CD14-positive monocyte (primary cell): ENCODE results near the gene PELI2. TPM values are rescaled to one million over a fixed set of nuclear protein-coding genes. Genes with fewer than 3 reads are reported as not detected.

Experiments used
- DNase-seq, 3 donors: peaks; one replicate each; pipeline ENCODE4 v3.0.0-alpha.2; 2011 to 2022
- H2AFZ ChIP-seq: 2 replicates; pipeline ENCODE4 v1.6.0; 2012; ENCODE audit warnings: mild to moderate bottlenecking, low read depth, low read length, inconsistent platforms; ENCODE audit not compliant: insufficient read depth, poor library complexity, severe bottlenecking
- H3K27ac ChIP-seq, 2 donors: 1 replicate in 1 of 2; 2 replicates in 1 of 2; pipeline ENCODE4 v1.5.1; 2012 to 2013; ENCODE audit warnings: low read length in 2 of 2, control low read depth in 1 of 2, inconsistent platforms in 1 of 2, low read depth in 1 of 2, mild to moderate bottlenecking in 1 of 2
- H3K27me3 ChIP-seq, 2 donors: one replicate each; pipeline versions ENCODE4 v1.6.0 to v1.6.1; 2011 to 2013; ENCODE audit warnings: low read length in 2 of 2; ENCODE audit not compliant: control insufficient read depth in 2 of 2, insufficient read depth in 2 of 2
- H3K36me3 ChIP-seq, 2 donors: replicated peaks in 1 of 2; 1 replicate in 1 of 2; 2 replicates in 1 of 2; pipeline versions ENCODE4 v1.5.1 to v1.6.1; 2012 to 2013; ENCODE audit warnings: low read length in 2 of 2, control low read depth in 1 of 2, inconsistent platforms in 1 of 2, mild to moderate bottlenecking in 1 of 2; ENCODE audit not compliant: insufficient read depth in 2 of 2, control insufficient read depth in 1 of 2
- H3K4me1 ChIP-seq, 2 donors: 1 replicate in 1 of 2; 2 replicates in 1 of 2; pipeline versions ENCODE4 v1.5.1 to v1.6.1; 2012 to 2013; ENCODE audit warnings: low read length in 2 of 2, control low read depth in 1 of 2, inconsistent platforms in 1 of 2, mild to moderate bottlenecking in 1 of 2, moderate library complexity in 1 of 2; ENCODE audit not compliant: insufficient read depth in 2 of 2, control insufficient read depth in 1 of 2
- H3K4me2 ChIP-seq: replicated peaks from 2 replicates; pipeline ENCODE3; 2012; ENCODE audit warnings: low read length, moderate library complexity, mild to moderate bottlenecking; ENCODE audit not compliant: poor library complexity, severe bottlenecking; ENCODE audit errors: extremely low read depth
- H3K4me3 ChIP-seq, 3 experiments: fragments of 200-600 bp in 1 of 3; sonication (generic) in 1 of 3; replicated peaks in 1 of 3; 1 replicate in 2 of 3; 2 replicates in 1 of 3; pipeline ENCODE4 v1.5.1; 2011 to 2013; ENCODE audit warnings: low read length in 3 of 3, mild to moderate bottlenecking in 3 of 3, control low read depth in 2 of 3, low read depth in 2 of 3, inconsistent platforms in 1 of 3, moderate library complexity in 1 of 3
- H3K79me2 ChIP-seq: 2 replicates; pipeline ENCODE4 v1.6.0; 2012; ENCODE audit warnings: mild to moderate bottlenecking, control low read depth, inconsistent platforms, low read length, moderate library complexity; ENCODE audit not compliant: insufficient read depth
- H3K9ac ChIP-seq: 2 replicates; pipeline ENCODE4 v1.6.0; 2017; ENCODE audit warnings: low read length, mild to moderate bottlenecking; ENCODE audit not compliant: insufficient read depth, poor library complexity, severe bottlenecking
- H3K9me3 ChIP-seq, 2 donors: replicated peaks in 1 of 2; 1 replicate in 1 of 2; 2 replicates in 1 of 2; pipeline versions ENCODE4 v1.5.1 to v1.6.1; 2012 to 2013; ENCODE audit warnings: low read length in 2 of 2, control low read depth in 1 of 2; ENCODE audit not compliant: control insufficient read depth in 1 of 2, insufficient read depth in 1 of 2
- H4K20me1 ChIP-seq: 2 replicates; pipeline ENCODE4 v1.6.0; 2012; ENCODE audit warnings: mild to moderate bottlenecking, low read length, control low read depth, moderate library complexity; ENCODE audit not compliant: insufficient read depth
- H3K27ac Mint-ChIP-seq, 7 donors: one replicate each; pipeline ENCODE4 v1.8.0; 2020; ENCODE audit warnings: mild to moderate bottlenecking in 7 of 7, mixed read lengths in 7 of 7, moderate library complexity in 6 of 7, inconsistent platforms in 2 of 7
- H3K27me3 Mint-ChIP-seq, 3 donors: one replicate each; pipeline ENCODE4 v1.8.0; 2021 to 2022; ENCODE audit warnings: low read depth in 3 of 3, mild to moderate bottlenecking in 3 of 3, mixed read lengths in 3 of 3, moderate library complexity in 3 of 3, inconsistent platforms in 1 of 3
- H3K36me3 Mint-ChIP-seq, 2 donors: one replicate each; pipeline ENCODE4 v1.8.0; 2020; ENCODE audit warnings: mixed read lengths in 2 of 2, inconsistent platforms in 1 of 2, mild to moderate bottlenecking in 1 of 2
- H3K4me1 Mint-ChIP-seq: one replicate; pipeline ENCODE4 v1.8.0; 2020; ENCODE audit warnings: mild to moderate bottlenecking, mixed read lengths
- H3K4me3 Mint-ChIP-seq, 2 donors: one replicate each; pipeline ENCODE4 v1.8.0; 2020; ENCODE audit warnings: mild to moderate bottlenecking in 2 of 2, mixed read lengths in 2 of 2, moderate library complexity in 1 of 2
- H3K9me3 Mint-ChIP-seq, 7 donors: one replicate each; pipeline ENCODE4 v1.8.0; 2020 to 2022; ENCODE audit warnings: mixed read lengths in 7 of 7, mild to moderate bottlenecking in 6 of 7, moderate library complexity in 6 of 7, inconsistent platforms in 2 of 7
- CTCF ChIP-seq: fragments of 200-600 bp; IDR thresholded peaks from one replicate; pipeline ENCODE4 v1.8.0; 2022; ENCODE audit warnings: antibody characterized with exemption, mild to moderate bottlenecking
- WGBS: methylation state at CpG from one replicate; pipeline ENCODE4 v1.1.5; 2013; ENCODE audit warnings: missing lambda C conversion rate; ENCODE audit not compliant: insufficient coverage; 5-methylcytosine and 5-hydroxymethylcytosine counted together
- intact Hi-C, 2 donors: fragments of 100-400 bp; cut with micrococcal nuclease; formaldehyde crosslinking; loops; one replicate each; pipeline versions ENCODE4 v1.15.0 to v1.15.1; 2023
- polyA plus RNA-seq, 3 donors: library from polyadenylated mRNA; depleted of rRNA in 1 of 3; unstranded in 2 of 3; stranded (reverse) in 1 of 3; fragments of 300-500 nt in 2 of 3; fragments of >200 nt in 1 of 3; fragmentation: Illumina TruSeq in 2 of 3; gene quantifications; 1 replicate in 2 of 3; 2 replicates in 1 of 3; pipeline ENCODE4 v1.2.3, GENCODE V29; 2012 to 2021

PELI2 gene
- polyA plus RNA-seq, 3 donors = 10.1 to 35.8 (median 12.5) TPM

- Histone ChIP-seq H3K4me2 (no peak overlapping the region), H2AFZ (no peak overlapping the region), H3K79me2 (no peaks in the 10 kb centered on the region), H3K36me3 (no peaks in the 10 kb centered on the region), H3K4me3 (no peak overlapping the region), H3K27ac (no peak overlapping the region), H3K4me1 (no peaks in the 10 kb centered on the region), H4K20me1 (no peaks in the 10 kb centered on the region), H3K27me3 (no peaks in the 10 kb centered on the region), H3K9me3 (peaks cover 0 to 3% of the 10 kb centered on the region in 2 donors), H3K9ac (no peak overlapping the region)
- intact Hi-C loops = no loop called here
- 83% methylated on average over 4 of the region's 10 CpGs for WGBS
- peaks cover 0 to 2% (median 0%) of the 10 kb centered on the region in 3 donors for H3K27me3 Mint-ChIP-seq
- peaks cover 0 to 11% (median 7%) of the 10 kb centered on the region in 7 donors for H3K9me3 Mint-ChIP-seq
- no peak overlapping the region for H3K27ac Mint-ChIP-seq
- H3K36me3 Mint-ChIP-seq = peaks cover 5 to 7% of the 10 kb centered on the region in 2 donors
- peaks cover 9% of the 10 kb centered on the region for H3K4me1 Mint-ChIP-seq
- no peak for TF ChIP-seq CTCF
- no peak for DNase-seq
- no peak overlapping the region for H3K4me3 Mint-ChIP-seq
These were observed 192.4 kb downstream of the PELI2 start for GRCh38 chr14:56310643-56311042.

- intact Hi-C loops = no loop called here
- H3K4me2 ChIP-seq = no peak overlapping the region
- H3K27me3 Mint-ChIP-seq = peaks cover 0 to 2% (median 0%) of the 10 kb centered on the region in 3 donors
These were observed 195.6 kb downstream of the PELI2 start for GRCh38 chr14:56313789-56314188.

More at GRCh38 chr14:56313789-56314188, 195.6 kb downstream of the PELI2 start:
- no peak overlapping the region for H3K9ac ChIP-seq
- no peaks in the 10 kb centered on the region for H3K27me3 ChIP-seq
- H3K4me3 ChIP-seq = no peak overlapping the region
- TF ChIP-seq CTCF = no peak
- no peaks in the 10 kb centered on the region for H4K20me1 ChIP-seq
- no peak for DNase-seq
- no peak overlapping the region for H3K27ac ChIP-seq
- peaks cover 0 to 3% of the 10 kb centered on the region in 2 donors for H3K9me3 ChIP-seq
- peaks cover 0 to 5% of the 10 kb centered on the region in 2 donors for H3K36me3 ChIP-seq
- H3K4me3 Mint-ChIP-seq = no peak overlapping the region
- no CpG with 5 or more reads among the region's 3 CpGs for WGBS
- no peak overlapping the region for H3K27ac Mint-ChIP-seq
- H3K36me3 Mint-ChIP-seq = peaks cover 13 to 15% of the 10 kb centered on the region in 2 donors
- H2AFZ ChIP-seq = no peak overlapping the region
- peaks cover 2 to 18% (median 10%) of the 10 kb centered on the region in 7 donors for H3K9me3 Mint-ChIP-seq
- H3K4me1 ChIP-seq = no peaks in the 10 kb centered on the region
- H3K4me1 Mint-ChIP-seq = peaks cover 10% of the 10 kb centered on the region
- H3K79me2 ChIP-seq = no peaks in the 10 kb centered on the region
